NCI-H1436 treated with DMSO at 0.1 percent for 48 hours (cell line): Measurements from ENCODE around the gene BABAM2.

Experiments
- DNase-seq: peaks from one replicate; lab custom pipeline; 2025; lab: John Stamatoyannopoulos, UW

Gene BABAM2

GRCh38 chr2:28129955-28130695, 239.6 kb downstream of the BABAM2 start:
- DNase-seq: no peak

GRCh38 chr2:28133778-28134177, 243.2 kb downstream of the BABAM2 start:
- no peak for DNase-seq

GRCh38 chr2:28134262-28134812, 243.8 kb downstream of the BABAM2 start:
- DNase-seq: no peak

- DNase-seq: no peak
These were observed 244.3 kb downstream of the BABAM2 start for GRCh38 chr2:28134857-28135256.

- DNase-seq: no peak
These were observed 244.8 kb downstream of the BABAM2 start for GRCh38 chr2:28135324-28135723.

DNA sequence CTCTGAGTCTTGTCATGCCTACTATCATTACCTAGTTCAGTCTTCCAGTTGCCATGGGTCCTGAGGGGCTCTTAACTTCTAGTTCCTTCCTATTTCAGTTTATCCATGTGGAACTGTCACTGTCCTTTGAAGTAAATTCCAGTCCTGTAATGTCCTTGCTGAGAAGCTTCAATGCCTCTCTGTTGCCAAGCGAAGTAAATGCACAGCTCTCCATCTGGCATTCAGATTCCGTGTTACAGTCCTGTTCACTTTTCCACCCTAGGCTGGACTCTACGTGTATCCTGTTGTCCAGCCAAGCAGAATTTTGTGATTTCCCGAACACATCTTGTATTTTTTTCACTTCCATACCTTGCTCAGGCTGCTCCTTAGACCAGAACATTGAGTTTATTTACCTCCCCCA, 245.3 kb downstream of the BABAM2 start:
- no peak for DNase-seq

GRCh38 chr2:28136556-28136955, 246.0 kb downstream of the BABAM2 start:
- DNase-seq: no peak

GRCh38 chr2:28137221-28137620, 246.7 kb downstream of the BABAM2 start:
- no peak for DNase-seq

- DNase-seq: no peak
These were observed 251.9 kb downstream of the BABAM2 start for GRCh38 chr2:28142386-28142785.

DNA sequence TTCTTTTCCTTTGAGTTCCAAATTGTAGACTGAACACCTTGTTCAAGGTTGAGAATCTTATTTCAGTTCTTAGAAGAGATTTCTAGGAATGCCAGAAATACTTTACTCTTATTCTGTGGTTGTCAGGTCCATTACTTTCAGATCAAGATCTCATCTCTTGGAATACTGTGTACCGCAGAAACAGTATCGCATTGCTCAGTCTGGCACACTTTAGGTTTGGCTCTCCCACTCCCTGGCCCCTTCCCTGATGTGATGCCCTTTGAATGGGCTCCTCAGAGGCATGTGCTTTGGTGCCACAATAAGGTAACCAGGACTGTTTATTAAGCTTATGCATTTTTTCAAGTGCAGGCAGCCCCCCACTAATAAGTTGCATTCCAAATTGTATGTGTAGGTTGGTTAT, 257.5 kb downstream of the BABAM2 start:
- DNase-seq: no peak

GRCh38 chr2:28148566-28148965, 258.0 kb downstream of the BABAM2 start:
- no peak for DNase-seq

DNA sequence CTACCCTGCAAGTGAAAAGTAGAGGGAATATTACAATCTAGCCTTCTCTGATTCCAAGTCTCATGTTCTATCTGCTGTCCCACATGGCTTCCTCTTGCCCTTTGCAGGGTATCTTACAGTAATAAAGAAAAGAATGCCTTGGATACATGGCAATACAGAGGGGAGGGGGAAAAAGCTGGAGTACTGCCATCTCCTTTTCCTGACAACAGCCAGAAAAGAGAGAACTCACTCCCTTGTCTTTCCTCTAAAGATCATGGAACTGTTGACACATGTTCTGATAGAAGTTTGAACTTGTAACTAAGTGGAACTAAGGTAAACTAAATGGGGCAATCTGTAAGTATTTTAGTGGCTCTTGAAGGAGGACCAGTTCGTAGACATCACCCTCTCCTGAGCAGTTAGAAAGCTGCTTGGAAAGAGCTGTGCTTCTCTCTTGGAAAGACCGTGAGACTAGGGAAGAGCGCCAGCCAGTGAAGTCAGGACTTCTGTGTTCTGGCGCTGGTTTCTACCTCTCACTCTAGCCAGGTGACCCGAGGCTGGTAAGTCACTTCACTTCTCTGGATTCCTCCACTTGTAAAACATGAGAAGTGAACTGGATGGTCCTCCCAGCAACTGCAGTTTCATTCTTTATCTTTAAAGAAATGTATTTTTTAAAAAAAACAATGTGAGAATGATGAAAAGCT, 259.8 kb downstream of the BABAM2 start:
- DNase-seq: no peak

- DNase-seq: no peak
These were observed 260.5 kb downstream of the BABAM2 start for GRCh38 chr2:28150994-28151393.

GRCh38 chr2:28152585-28153280, 262.2 kb downstream of the BABAM2 start:
- DNase-seq: no peak

GRCh38 chr2:28153851-28154250, 263.3 kb downstream of the BABAM2 start:
- no peak for DNase-seq

DNA sequence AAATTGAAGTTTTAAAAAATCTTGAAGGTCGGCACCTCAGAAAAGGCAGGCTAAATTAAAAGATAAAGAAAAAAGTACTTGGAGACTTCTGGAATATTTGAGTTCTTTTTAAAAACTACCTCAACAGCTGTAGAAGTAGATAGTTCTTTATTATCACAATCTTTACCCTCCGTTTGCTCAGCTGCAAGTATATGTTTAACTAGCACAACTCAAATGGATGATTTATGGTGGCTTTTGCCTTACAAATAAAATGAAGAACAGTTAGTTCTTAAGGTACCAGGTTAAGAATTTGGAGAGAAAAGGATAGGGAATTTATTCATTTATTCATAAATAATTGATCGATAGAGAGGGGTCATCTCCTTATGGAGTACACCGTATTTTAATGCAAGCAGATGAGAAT, 264.6 kb downstream of the BABAM2 start:
- no peak for DNase-seq

GRCh38 chr2:28155627-28156026, 265.1 kb downstream of the BABAM2 start:
- DNase-seq: no peak

GRCh38 chr2:28158791-28159190, 268.3 kb downstream of the BABAM2 start:
- no peak for DNase-seq

- DNase-seq: no peak
These were observed 270.5 kb downstream of the BABAM2 start for GRCh38 chr2:28160986-28161425.

DNA sequence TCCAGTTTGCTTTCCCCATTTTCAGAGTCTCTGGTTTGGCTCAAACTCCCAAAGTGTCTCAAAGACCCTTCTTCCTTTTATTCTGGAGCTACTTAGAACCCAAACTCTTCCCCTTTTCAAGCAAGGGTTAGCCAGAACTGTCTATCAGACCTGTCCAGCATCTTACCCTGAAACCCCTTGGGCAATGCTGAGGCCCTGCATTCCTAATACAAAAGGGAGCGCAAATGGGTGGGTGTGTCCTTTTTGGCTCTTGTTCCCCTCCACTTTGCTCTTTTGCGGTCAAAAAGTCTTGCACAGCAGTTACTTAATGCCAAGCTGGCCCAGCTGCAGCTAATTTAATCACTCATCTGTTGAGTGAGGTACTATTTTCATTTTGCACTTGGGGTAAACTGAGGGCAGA, 270.9 kb downstream of the BABAM2 start:
- no peak for DNase-seq

DNA sequence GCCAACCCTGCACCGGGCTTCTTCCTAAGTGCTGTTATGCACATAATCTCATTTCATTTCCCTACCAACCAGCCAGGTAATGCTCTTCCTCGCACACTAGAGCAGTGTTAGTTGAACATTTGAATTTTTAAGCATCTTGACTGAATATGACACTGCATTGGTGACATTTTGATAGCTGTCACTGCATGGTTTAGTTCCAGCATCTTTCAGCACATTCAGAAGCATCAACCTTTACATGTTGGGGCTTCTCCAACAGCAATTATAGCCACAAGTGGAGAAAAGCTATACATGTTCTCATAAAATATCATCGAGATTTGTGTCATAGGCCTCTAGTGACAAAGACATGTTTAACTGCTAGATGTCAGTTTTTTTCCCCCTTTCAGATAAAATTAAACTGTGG, 272.0 kb downstream of the BABAM2 start:
- DNase-seq: no peak

DNA sequence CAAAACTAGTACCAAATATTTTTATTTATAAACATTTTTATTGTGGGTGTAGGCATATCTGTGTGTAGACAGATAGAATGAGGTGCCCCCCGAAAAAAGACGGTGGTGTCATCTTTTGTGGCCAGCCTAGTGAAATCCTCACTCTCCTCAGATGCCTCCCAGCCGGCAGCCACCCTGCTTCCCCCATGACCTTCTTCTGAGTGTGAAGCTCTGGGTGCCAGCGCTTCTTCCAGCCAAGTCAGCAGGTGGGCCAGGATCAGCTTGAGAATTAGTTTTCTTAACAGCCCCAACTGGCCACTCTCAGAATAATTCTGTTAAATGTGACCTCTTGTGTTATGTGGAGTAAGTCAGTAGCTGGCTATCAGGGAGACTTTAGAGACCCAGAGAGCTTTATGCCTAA, 272.5 kb downstream of the BABAM2 start:
- DNase-seq: no peak
